GM23338 (cell line): Measurements from ENCODE around the gene C2CD4B. TPM values are rescaled to one million over a fixed set of nuclear protein-coding genes. Genes with fewer than 3 reads are reported as not detected.

ENCODE experiments used
- ATAC-seq: fragments of 200-7000 bp; cut with Tn5 transposase; 3 replicates; pipeline ENCODE4 v1.9.1; 2020
- DNase-seq: peaks from one replicate; pipeline ENCODE4 v3.0.0-alpha.2; 2015; ENCODE audit warnings: low spot score
- H2AFZ ChIP-seq: fragments of 200-600 bp; sonication (generic); 2 replicates; pipeline ENCODE4 v1.8.0; 2016; ENCODE audit warnings: antibody characterized with exemption, mild to moderate bottlenecking, moderate library complexity
- H3F3A ChIP-seq: fragments of 200-600 bp; sonication (generic); replicated peaks from 2 replicates; pipeline ENCODE4 v1.8.0; 2017; ENCODE audit warnings: antibody characterized with exemption, mixed run types, low read depth
- H3K27ac ChIP-seq: fragments of 200-600 bp; sonication (generic); 2 replicates; pipeline ENCODE4 v1.6.1; 2016; ENCODE audit warnings: low read depth
- H3K27me3 ChIP-seq: fragments of 200-600 bp; sonication (generic); 2 replicates; pipeline ENCODE4 v1.8.0; 2016; ENCODE audit warnings: mild to moderate bottlenecking, mixed run types, moderate library complexity; ENCODE audit not compliant: insufficient read depth
- H3K36me3 ChIP-seq: fragments of 200-600 bp; sonication (generic); 2 replicates; pipeline ENCODE4 v1.8.0; 2016; ENCODE audit warnings: mild to moderate bottlenecking; ENCODE audit not compliant: insufficient read depth
- H3K4me1 ChIP-seq: fragments of 200-600 bp; sonication (generic); 2 replicates; pipeline ENCODE4 v1.8.0; 2016; ENCODE audit warnings: mild to moderate bottlenecking, moderate library complexity; ENCODE audit not compliant: insufficient read depth
- H3K4me2 ChIP-seq: fragments of 200-600 bp; sonication (generic); 2 replicates; pipeline ENCODE4 v1.7.1; 2017; ENCODE audit warnings: mixed run types
- H3K4me3 ChIP-seq: fragments of 200-600 bp; sonication (generic); 2 replicates; pipeline ENCODE4 v1.6.1; 2016; ENCODE audit warnings: mixed run types
- H3K79me2 ChIP-seq: fragments of 200-600 bp; sonication (generic); replicated peaks from 2 replicates; pipeline ENCODE4 v1.8.0; 2017; ENCODE audit warnings: mild to moderate bottlenecking; ENCODE audit not compliant: insufficient read depth
- H3K9me2 ChIP-seq: fragments of 200-600 bp; sonication (generic); 2 replicates; pipeline ENCODE4 v1.8.0; 2017; ENCODE audit not compliant: insufficient read depth
- H4K20me1 ChIP-seq: fragments of 200-600 bp; sonication (generic); replicated peaks from 2 replicates; pipeline ENCODE4 v1.8.0; 2017; ENCODE audit warnings: mild to moderate bottlenecking; ENCODE audit not compliant: insufficient read depth
- H3K27ac Mint-ChIP-seq: 2 replicates; pipeline ENCODE4 v1.8.0; 2020; ENCODE audit warnings: inconsistent platforms, mild to moderate bottlenecking, moderate library complexity, mixed read lengths
- H3K27me3 Mint-ChIP-seq: 3 replicates; pipeline ENCODE4 v1.8.0; 2022; ENCODE audit warnings: low read depth, mild to moderate bottlenecking, moderate library complexity, mixed read lengths, inconsistent platforms; ENCODE audit not compliant: insufficient read depth, poor library complexity
- H3K36me3 Mint-ChIP-seq: 3 replicates; pipeline ENCODE4 v1.8.0; 2021; ENCODE audit warnings: low read depth, mild to moderate bottlenecking, inconsistent platforms, moderate library complexity, mixed read lengths
- H3K4me1 Mint-ChIP-seq: 3 replicates; pipeline ENCODE4 v1.8.0; 2020; ENCODE audit warnings: mild to moderate bottlenecking, inconsistent platforms, mixed read lengths
- H3K4me3 Mint-ChIP-seq: 3 replicates; pipeline ENCODE4 v1.8.0; 2021; ENCODE audit warnings: moderate library complexity, mild to moderate bottlenecking, inconsistent platforms, mixed read lengths
- H3K9me3 Mint-ChIP-seq: 3 replicates; pipeline ENCODE4 v1.8.0; 2020; ENCODE audit warnings: moderate library complexity, mild to moderate bottlenecking, inconsistent platforms, mixed read lengths
- CTCF ChIP-seq, 2 experiments: fragments of 200-600 bp in 1 of 2; sonication (generic) in 1 of 2; conservative IDR thresholded peaks; 2 replicates each; pipeline versions ENCODE4 v1.5.1 to v1.6.1; 2016 to 2017; ENCODE audit warnings: antibody characterized with exemption in 2 of 2, low read depth in 2 of 2, mild to moderate bottlenecking in 2 of 2, moderate library complexity in 1 of 2
- EZH2 ChIP-seq: fragments of 200-600 bp; sonication (generic); IDR thresholded peaks from one replicate; pipeline ENCODE4 v1.8.0; 2017; ENCODE audit warnings: antibody characterized with exemption, mild to moderate bottlenecking, low read depth; ENCODE audit not compliant: unreplicated experiment
- EZH2phosphoT487 ChIP-seq: fragments of 200-600 bp; sonication (generic); IDR thresholded peaks from one replicate; pipeline ENCODE4 v1.8.1; 2018; ENCODE audit warnings: antibody characterized with exemption; ENCODE audit not compliant: unreplicated experiment
- JUNB ChIP-seq: IDR thresholded peaks from one replicate; pipeline ENCODE4 v1.6.1; 2016; ENCODE audit warnings: antibody characterized with exemption; ENCODE audit not compliant: unreplicated experiment
- REST ChIP-seq: IDR thresholded peaks from one replicate; pipeline ENCODE4 v1.6.1; 2018; ENCODE audit warnings: antibody characterized with exemption; ENCODE audit not compliant: unreplicated experiment
- polyA plus RNA-seq: library from polyadenylated mRNA; unstranded; fragments of >200 nt; fragmentation: Nextera tagmentation; extraction: Ambion mirVana; gene quantifications from 2 replicates; pipeline ENCODE4 v1.2.1, GENCODE V29; 2016
- total RNA-seq: library from RNA; depleted of rRNA; stranded (reverse); fragments of >200 nt; shearing (Covaris generic); gene quantifications from 2 replicates; pipeline ENCODE4 v1.2.3, GENCODE V29; 2014

The C2CD4B gene
- total and polyA plus RNA-seq, 2 experiments from 2014 or later, result 1.5 TPM; not detected in 1

GRCh38 chr15:62164396-62165103 is 535 bp downstream of the C2CD4B start:
- H3K27me3 ChIP-seq, result peaks cover 57% of the 10 kb centered on the region
- peaks cover 9% of the 10 kb centered on the region; the same call in 1 of the 2 replicates for H3K4me1 ChIP-seq
- H2AFZ ChIP-seq, result peak overlapping the region; percentile 93
- H3K4me3 ChIP-seq, result peak overlapping the region; percentile 55
- TF ChIP-seq JUNB (no peak), EZH2phosphoT487 (peak; percentile 62), EZH2 (no peak), CTCF (conservative IDR thresholded peaks at IDR 0.05; ENCODE audit: low read depth in 2 of 2) (0 out of 4 replicates have a peak, but pooled peaks of 1 of the 2 experiments have one; percentile 3)
- peaks cover 4% of the 10 kb centered on the region for H4K20me1 ChIP-seq
- Mint-ChIP-seq H3K4me3 (peak overlapping the region; percentile 75), H3K27ac (no peak overlapping the region), H3K27me3 (peaks cover 44% of the 10 kb centered on the region), H3K36me3 (no peaks in the 10 kb centered on the region; the same call in 2 of the 3 replicates), H3K4me1 (peaks cover 10% of the 10 kb centered on the region), H3K9me3 (peaks cover 4% of the 10 kb centered on the region; the same call in 1 of the 3 replicates)
- H3K4me2 ChIP-seq, result peak overlapping the region; percentile 81
- H3F3A ChIP-seq, result 0 out of 2 replicates have a peak, but pooled peaks cover 9% of the 10 kb centered on the region
- ATAC-seq (peak; percentile 75), DNase-seq (peak; percentile 72)
- H3K36me3 ChIP-seq, result no peaks in the 10 kb centered on the region
- H3K27ac ChIP-seq, result no peak overlapping the region
- H3K79me2 ChIP-seq, result no peaks in the 10 kb centered on the region
- H3K9me2 ChIP-seq, result no peaks in the 10 kb centered on the region; the same call in 1 of the 2 replicates

GRCh38 chr15:62164014-62164395 is 1.1 kb downstream of the C2CD4B start:
- H3K27ac Mint-ChIP-seq, result no peak overlapping the region
- peaks cover 44% of the 10 kb centered on the region for H3K27me3 Mint-ChIP-seq
- H3K36me3 ChIP-seq, result no peaks in the 10 kb centered on the region
- peak overlapping the region; percentile 55 for H3K4me3 ChIP-seq
- peaks cover 4% of the 10 kb centered on the region; the same call in 1 of the 3 replicates for H3K9me3 Mint-ChIP-seq
- TF ChIP-seq EZH2 (peak; percentile 9), REST (no peak), CTCF (conservative IDR thresholded peaks at IDR 0.05; ENCODE audit: low read depth in 2 of 2) (no peak)
- peaks cover 57% of the 10 kb centered on the region for H3K27me3 ChIP-seq
- H2AFZ ChIP-seq, result no peak overlapping the region
- H4K20me1 ChIP-seq, result peaks cover 4% of the 10 kb centered on the region
- H3K4me3 Mint-ChIP-seq, result no peak overlapping the region
- DNase-seq (peak; percentile 68), ATAC-seq (peak; percentile 68)
- H3K79me2 ChIP-seq, result no peaks in the 10 kb centered on the region
- peak overlapping the region; percentile 74 for H3K4me2 ChIP-seq
- peaks cover 7% of the 10 kb centered on the region for H3K4me1 Mint-ChIP-seq
- H3K4me1 ChIP-seq, result peaks cover 9% of the 10 kb centered on the region; the same call in 1 of the 2 replicates
- H3K27ac ChIP-seq, result no peak overlapping the region
- no peaks in the 10 kb centered on the region; the same call in 2 of the 3 replicates for H3K36me3 Mint-ChIP-seq
- 0 out of 2 replicates have a peak, but pooled peaks cover 9% of the 10 kb centered on the region for H3F3A ChIP-seq
- H3K9me2 ChIP-seq, result no peaks in the 10 kb centered on the region
